CD14-positive monocyte (primary cell): ENCODE data around the gene ARHGEF6. TPM values are rescaled to one million over a fixed set of nuclear protein-coding genes. Genes with fewer than 3 reads are reported as not detected.

ENCODE experiments used
- DNase-seq, 3 donors: peaks; one replicate each; pipeline ENCODE4 v3.0.0-alpha.2; 2011 to 2022
- H2AFZ ChIP-seq: 2 replicates; pipeline ENCODE4 v1.6.0; 2012; ENCODE audit warnings: mild to moderate bottlenecking, low read depth, low read length, inconsistent platforms; ENCODE audit not compliant: insufficient read depth, poor library complexity, severe bottlenecking
- H3K27ac ChIP-seq, 2 donors: 1 replicate in 1 of 2; 2 replicates in 1 of 2; pipeline ENCODE4 v1.5.1; 2012 to 2013; ENCODE audit warnings: low read length in 2 of 2, control low read depth in 1 of 2, inconsistent platforms in 1 of 2, low read depth in 1 of 2, mild to moderate bottlenecking in 1 of 2
- H3K27me3 ChIP-seq, 2 donors: one replicate each; pipeline versions ENCODE4 v1.6.0 to v1.6.1; 2011 to 2013; ENCODE audit warnings: low read length in 2 of 2; ENCODE audit not compliant: control insufficient read depth in 2 of 2, insufficient read depth in 2 of 2
- H3K36me3 ChIP-seq, 2 donors: replicated peaks in 1 of 2; 1 replicate in 1 of 2; 2 replicates in 1 of 2; pipeline versions ENCODE4 v1.5.1 to v1.6.1; 2012 to 2013; ENCODE audit warnings: low read length in 2 of 2, control low read depth in 1 of 2, inconsistent platforms in 1 of 2, mild to moderate bottlenecking in 1 of 2; ENCODE audit not compliant: insufficient read depth in 2 of 2, control insufficient read depth in 1 of 2
- H3K4me1 ChIP-seq, 2 donors: 1 replicate in 1 of 2; 2 replicates in 1 of 2; pipeline versions ENCODE4 v1.5.1 to v1.6.1; 2012 to 2013; ENCODE audit warnings: low read length in 2 of 2, control low read depth in 1 of 2, inconsistent platforms in 1 of 2, mild to moderate bottlenecking in 1 of 2, moderate library complexity in 1 of 2; ENCODE audit not compliant: insufficient read depth in 2 of 2, control insufficient read depth in 1 of 2
- H3K4me2 ChIP-seq: replicated peaks from 2 replicates; pipeline ENCODE3; 2012; ENCODE audit warnings: low read length, moderate library complexity, mild to moderate bottlenecking; ENCODE audit not compliant: poor library complexity, severe bottlenecking; ENCODE audit errors: extremely low read depth
- H3K4me3 ChIP-seq, 3 experiments: fragments of 200-600 bp in 1 of 3; sonication (generic) in 1 of 3; replicated peaks in 1 of 3; 1 replicate in 2 of 3; 2 replicates in 1 of 3; pipeline ENCODE4 v1.5.1; 2011 to 2013; ENCODE audit warnings: low read length in 3 of 3, mild to moderate bottlenecking in 3 of 3, control low read depth in 2 of 3, low read depth in 2 of 3, inconsistent platforms in 1 of 3, moderate library complexity in 1 of 3
- H3K79me2 ChIP-seq: 2 replicates; pipeline ENCODE4 v1.6.0; 2012; ENCODE audit warnings: mild to moderate bottlenecking, control low read depth, inconsistent platforms, low read length, moderate library complexity; ENCODE audit not compliant: insufficient read depth
- H3K9ac ChIP-seq: 2 replicates; pipeline ENCODE4 v1.6.0; 2017; ENCODE audit warnings: low read length, mild to moderate bottlenecking; ENCODE audit not compliant: insufficient read depth, poor library complexity, severe bottlenecking
- H3K9me3 ChIP-seq, 2 donors: replicated peaks in 1 of 2; 1 replicate in 1 of 2; 2 replicates in 1 of 2; pipeline versions ENCODE4 v1.5.1 to v1.6.1; 2012 to 2013; ENCODE audit warnings: low read length in 2 of 2, control low read depth in 1 of 2; ENCODE audit not compliant: control insufficient read depth in 1 of 2, insufficient read depth in 1 of 2
- H4K20me1 ChIP-seq: 2 replicates; pipeline ENCODE4 v1.6.0; 2012; ENCODE audit warnings: mild to moderate bottlenecking, low read length, control low read depth, moderate library complexity; ENCODE audit not compliant: insufficient read depth
- H3K27ac Mint-ChIP-seq, 7 donors: one replicate each; pipeline ENCODE4 v1.8.0; 2020; ENCODE audit warnings: mild to moderate bottlenecking in 7 of 7, mixed read lengths in 7 of 7, moderate library complexity in 6 of 7, inconsistent platforms in 2 of 7
- H3K27me3 Mint-ChIP-seq, 3 donors: one replicate each; pipeline ENCODE4 v1.8.0; 2021 to 2022; ENCODE audit warnings: low read depth in 3 of 3, mild to moderate bottlenecking in 3 of 3, mixed read lengths in 3 of 3, moderate library complexity in 3 of 3, inconsistent platforms in 1 of 3
- H3K36me3 Mint-ChIP-seq, 2 donors: one replicate each; pipeline ENCODE4 v1.8.0; 2020; ENCODE audit warnings: mixed read lengths in 2 of 2, inconsistent platforms in 1 of 2, mild to moderate bottlenecking in 1 of 2
- H3K4me1 Mint-ChIP-seq: one replicate; pipeline ENCODE4 v1.8.0; 2020; ENCODE audit warnings: mild to moderate bottlenecking, mixed read lengths
- H3K4me3 Mint-ChIP-seq, 2 donors: one replicate each; pipeline ENCODE4 v1.8.0; 2020; ENCODE audit warnings: mild to moderate bottlenecking in 2 of 2, mixed read lengths in 2 of 2, moderate library complexity in 1 of 2
- H3K9me3 Mint-ChIP-seq, 7 donors: one replicate each; pipeline ENCODE4 v1.8.0; 2020 to 2022; ENCODE audit warnings: mixed read lengths in 7 of 7, mild to moderate bottlenecking in 6 of 7, moderate library complexity in 6 of 7, inconsistent platforms in 2 of 7
- WGBS: methylation state at CpG from one replicate; pipeline ENCODE4 v1.1.5; 2013; ENCODE audit warnings: missing lambda C conversion rate; ENCODE audit not compliant: insufficient coverage; 5-methylcytosine and 5-hydroxymethylcytosine counted together
- intact Hi-C, 2 donors: fragments of 100-400 bp; cut with micrococcal nuclease; formaldehyde crosslinking; loops; one replicate each; pipeline versions ENCODE4 v1.15.0 to v1.15.1; 2023
- polyA plus RNA-seq, 3 donors: library from polyadenylated mRNA; depleted of rRNA in 1 of 3; unstranded in 2 of 3; stranded (reverse) in 1 of 3; fragments of 300-500 nt in 2 of 3; fragments of >200 nt in 1 of 3; fragmentation: Illumina TruSeq in 2 of 3; gene quantifications; 1 replicate in 2 of 3; 2 replicates in 1 of 3; pipeline ENCODE4 v1.2.3, GENCODE V29; 2012 to 2021
- TF ChIP-seq, protein P1 (sequence below): fragments of 200-600 bp; IDR thresholded peaks from one replicate; pipeline ENCODE4 v1.8.0; 2022; ENCODE audit warnings: antibody characterized with exemption, mild to moderate bottlenecking

Gene ARHGEF6
- polyA plus RNA-seq, 3 donors = 51.4 to 79.2 (median 57.0) TPM

DNA sequence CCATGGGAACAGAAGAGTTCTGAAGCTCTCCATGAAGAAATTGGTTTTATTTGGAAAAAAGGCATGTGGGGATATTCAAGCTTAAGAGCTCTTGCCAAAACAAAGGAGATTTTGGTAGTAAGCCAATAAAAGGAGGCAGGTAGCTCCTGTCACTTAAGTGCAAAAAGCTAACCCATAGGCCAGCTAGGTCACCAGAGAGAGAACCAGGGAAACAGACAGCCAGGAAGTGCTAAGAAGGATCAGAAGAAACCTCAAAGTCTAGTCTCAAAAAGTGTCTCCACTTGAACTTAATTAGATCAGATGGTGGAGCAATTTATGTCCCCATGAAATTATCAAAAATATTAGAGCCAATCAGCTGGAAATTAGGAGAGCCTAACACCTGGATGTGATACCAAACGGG lies 83.6 kb downstream of the ARHGEF6 start:
- Histone ChIP-seq H3K4me2 (no peak overlapping the region), H3K9me3 (no peaks in the 10 kb centered on the region), H3K4me1 (no peaks in the 10 kb centered on the region), H2AFZ (no peak overlapping the region), H4K20me1 (peaks cover 6% of the 10 kb centered on the region), H3K27me3 (no peaks in the 10 kb centered on the region), H3K36me3 (peaks cover 10 to 30% of the 10 kb centered on the region in 2 donors), H3K9ac (no peak overlapping the region), H3K79me2 (no peaks in the 10 kb centered on the region), H3K27ac (no peak overlapping the region), H3K4me3 (no peak overlapping the region)
- Mint-ChIP-seq H3K27ac (peak overlapping the region in 2 of 7 donors; percentile 37 to 63), H3K36me3 (peaks cover 29 to 41% of the 10 kb centered on the region in 2 donors), H3K4me1 (no peaks in the 10 kb centered on the region), H3K4me3 (no peak overlapping the region), H3K27me3 (peaks cover 0 to 11% (median 0%) of the 10 kb centered on the region in 3 donors), H3K9me3 (peaks cover 0 to 4% (median 0%) of the 10 kb centered on the region in 7 donors)
- no CpG with 5 or more reads among the region's 1 CpG for WGBS
- intact Hi-C loops = no loop called here
- TF ChIP-seq, protein P1, sequence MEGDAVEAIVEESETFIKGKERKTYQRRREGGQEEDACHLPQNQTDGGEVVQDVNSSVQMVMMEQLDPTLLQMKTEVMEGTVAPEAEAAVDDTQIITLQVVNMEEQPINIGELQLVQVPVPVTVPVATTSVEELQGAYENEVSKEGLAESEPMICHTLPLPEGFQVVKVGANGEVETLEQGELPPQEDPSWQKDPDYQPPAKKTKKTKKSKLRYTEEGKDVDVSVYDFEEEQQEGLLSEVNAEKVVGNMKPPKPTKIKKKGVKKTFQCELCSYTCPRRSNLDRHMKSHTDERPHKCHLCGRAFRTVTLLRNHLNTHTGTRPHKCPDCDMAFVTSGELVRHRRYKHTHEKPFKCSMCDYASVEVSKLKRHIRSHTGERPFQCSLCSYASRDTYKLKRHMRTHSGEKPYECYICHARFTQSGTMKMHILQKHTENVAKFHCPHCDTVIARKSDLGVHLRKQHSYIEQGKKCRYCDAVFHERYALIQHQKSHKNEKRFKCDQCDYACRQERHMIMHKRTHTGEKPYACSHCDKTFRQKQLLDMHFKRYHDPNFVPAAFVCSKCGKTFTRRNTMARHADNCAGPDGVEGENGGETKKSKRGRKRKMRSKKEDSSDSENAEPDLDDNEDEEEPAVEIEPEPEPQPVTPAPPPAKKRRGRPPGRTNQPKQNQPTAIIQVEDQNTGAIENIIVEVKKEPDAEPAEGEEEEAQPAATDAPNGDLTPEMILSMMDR = no peak
- no peak for DNase-seq

DNA sequence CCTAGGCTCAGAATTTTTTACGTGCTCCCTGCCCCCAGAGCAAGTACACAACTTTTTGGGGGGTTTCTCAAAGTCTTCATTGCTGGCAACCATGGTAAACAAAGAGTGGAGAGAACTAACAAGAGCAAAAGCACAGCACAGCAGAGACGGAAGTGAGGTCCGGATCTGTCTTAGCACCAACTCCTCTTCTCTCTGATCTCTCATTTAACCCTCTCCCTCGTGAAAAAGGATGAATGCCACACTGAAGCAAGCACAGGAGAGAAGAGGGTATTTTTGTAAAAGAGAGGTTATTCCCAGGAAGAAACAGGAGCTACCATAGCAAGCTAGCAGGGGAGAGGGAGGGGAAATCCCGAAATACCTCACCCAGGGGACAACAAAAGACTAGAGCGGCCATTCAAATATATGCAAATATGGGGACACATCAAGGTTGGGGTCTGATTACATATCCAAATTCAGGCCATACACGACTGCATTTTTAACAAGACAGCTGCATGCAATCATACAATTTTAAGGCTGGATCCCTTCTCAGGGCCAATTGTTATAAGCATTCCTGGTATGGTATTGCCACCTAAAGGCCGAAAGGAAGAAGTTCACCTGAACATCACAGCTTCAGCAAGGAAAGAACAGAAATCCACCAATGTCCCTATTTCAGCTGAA lies 86.2 kb downstream of the ARHGEF6 start:
- Histone ChIP-seq H4K20me1 (peaks cover 6% of the 10 kb centered on the region), H3K9ac (no peak overlapping the region), H3K4me1 (no peaks in the 10 kb centered on the region), H3K27ac (no peak overlapping the region), H3K4me2 (no peak overlapping the region), H3K27me3 (no peaks in the 10 kb centered on the region), H3K36me3 (peaks cover 20 to 32% of the 10 kb centered on the region in 2 donors), H3K79me2 (no peaks in the 10 kb centered on the region), H2AFZ (no peak overlapping the region), H3K4me3 (no peak overlapping the region), H3K9me3 (no peaks in the 10 kb centered on the region)
- Mint-ChIP-seq H3K27ac (peak overlapping the region in 3 of 7 donors; percentile 4 to 54 (median 26)), H3K27me3 (peaks cover 0 to 10% (median 0%) of the 10 kb centered on the region in 3 donors), H3K9me3 (peaks cover 0 to 4% (median 0%) of the 10 kb centered on the region in 7 donors), H3K4me1 (no peaks in the 10 kb centered on the region), H3K4me3 (no peak overlapping the region), H3K36me3 (peaks cover 31 to 33% of the 10 kb centered on the region in 2 donors)
- WGBS = no CpG with 5 or more reads among the region's 8 CpGs
- DNase-seq = peak in 1 of 3 donors; percentile 5
- TF ChIP-seq, protein P1 = peak; percentile 47
- intact Hi-C loops = no loop called here
